MM.1S (cell line): ENCODE measurements around the gene PHF19.

ENCODE experiments used
- EZH2 ChIP-seq: fragments of 300-600 bp; sonication (generic); optimal IDR thresholded peaks from 2 replicates; pipeline ENCODE3; 2017; ENCODE audit warnings: low read depth, mild to moderate bottlenecking, antibody characterized with exemption, low read length, mixed read lengths
- EZH2phosphoT487 ChIP-seq: fragments of 300-600 bp; sonication (generic); IDR thresholded peaks from 2 replicates; pipeline ENCODE4 v1.6.1; 2018; ENCODE audit warnings: antibody characterized with exemption, low read length
- TF ChIP-seq, protein P1 (sequence below): fragments of 300-600 bp; sonication (generic); IDR thresholded peaks from 2 replicates; pipeline ENCODE4 v1.5.1; 2016; ENCODE audit warnings: antibody characterized with exemption, low read length, mixed read lengths

DNA sequence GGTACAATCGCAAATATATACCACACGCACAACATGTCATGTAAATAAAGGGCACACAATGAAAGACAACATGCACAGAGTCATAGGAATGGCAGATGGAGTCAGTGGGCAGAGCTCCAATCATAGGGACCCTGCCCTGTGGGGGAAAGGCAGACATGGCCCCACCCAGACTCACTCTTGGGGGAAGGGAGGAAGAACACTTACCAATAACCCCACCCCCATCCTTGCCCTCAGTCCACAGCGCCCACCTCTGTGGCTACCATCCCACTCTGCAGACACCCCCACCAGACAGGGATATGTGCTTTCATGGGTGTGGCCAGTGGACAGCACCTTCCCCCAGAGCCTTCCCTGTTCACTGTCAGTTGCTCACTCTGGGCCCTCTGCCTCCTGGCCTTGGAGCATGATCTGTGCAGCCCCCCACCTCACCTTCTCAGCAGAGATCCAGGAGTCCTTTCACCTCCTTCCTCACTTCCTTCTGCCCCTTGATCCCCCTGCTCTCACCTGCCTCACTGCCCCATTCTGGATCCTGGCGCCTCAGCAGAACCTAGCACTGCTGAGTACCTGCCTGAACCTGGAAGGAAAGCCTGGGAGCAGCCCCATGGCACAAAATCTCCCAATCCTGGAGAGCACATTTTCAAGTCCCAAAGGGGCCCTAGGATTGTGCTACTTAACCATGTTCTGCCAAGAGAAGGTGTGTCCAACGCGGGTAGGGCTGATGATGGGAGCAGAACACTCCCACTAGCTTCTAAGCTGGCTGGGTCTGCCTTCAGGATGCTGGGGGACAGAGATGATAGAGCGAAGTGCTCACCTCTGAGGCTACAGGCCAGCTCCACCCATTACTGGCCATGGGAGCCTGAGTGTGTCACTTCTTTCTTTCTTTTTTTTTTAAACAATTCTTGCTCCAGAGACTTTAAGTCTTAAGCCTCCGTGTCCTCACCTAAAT is 1.5 kb upstream of the PHF19 start:
- TF ChIP-seq EZH2: no peak
- TF ChIP-seq, protein P1, sequence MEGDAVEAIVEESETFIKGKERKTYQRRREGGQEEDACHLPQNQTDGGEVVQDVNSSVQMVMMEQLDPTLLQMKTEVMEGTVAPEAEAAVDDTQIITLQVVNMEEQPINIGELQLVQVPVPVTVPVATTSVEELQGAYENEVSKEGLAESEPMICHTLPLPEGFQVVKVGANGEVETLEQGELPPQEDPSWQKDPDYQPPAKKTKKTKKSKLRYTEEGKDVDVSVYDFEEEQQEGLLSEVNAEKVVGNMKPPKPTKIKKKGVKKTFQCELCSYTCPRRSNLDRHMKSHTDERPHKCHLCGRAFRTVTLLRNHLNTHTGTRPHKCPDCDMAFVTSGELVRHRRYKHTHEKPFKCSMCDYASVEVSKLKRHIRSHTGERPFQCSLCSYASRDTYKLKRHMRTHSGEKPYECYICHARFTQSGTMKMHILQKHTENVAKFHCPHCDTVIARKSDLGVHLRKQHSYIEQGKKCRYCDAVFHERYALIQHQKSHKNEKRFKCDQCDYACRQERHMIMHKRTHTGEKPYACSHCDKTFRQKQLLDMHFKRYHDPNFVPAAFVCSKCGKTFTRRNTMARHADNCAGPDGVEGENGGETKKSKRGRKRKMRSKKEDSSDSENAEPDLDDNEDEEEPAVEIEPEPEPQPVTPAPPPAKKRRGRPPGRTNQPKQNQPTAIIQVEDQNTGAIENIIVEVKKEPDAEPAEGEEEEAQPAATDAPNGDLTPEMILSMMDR: no peak
- no peak for TF ChIP-seq EZH2phosphoT487
